GM12878 (cell line): ENCODE results near the gene RCL1. TPM values are rescaled to one million over a fixed set of nuclear protein-coding genes. Genes with fewer than 3 reads are reported as not detected.

Experiments
- ATAC-seq: fragments of 200-7000 bp; cut with Tn5 transposase; 3 replicates; pipeline ENCODE4 v1.9.1; 2020; ENCODE audit warnings: mild to moderate bottlenecking, moderate library complexity
- BruUV-seq: library from RNA; stranded (reverse); fragments of 400-500 nt; replicated peaks from 2 replicates; lab custom pipeline; 2021; lab: Mats Ljungman, UMichigan
- CTCF ChIA-PET: fragments of 300-600 bp; sonication (Branson Sonifier 250); formaldehyde crosslinking; extraction: SDS; loops from one replicate; lab custom pipeline; 2021; ENCODE audit warnings: inconsistent platforms; lab: Yijun Ruan, JAX
- POLR2A ChIA-PET: fragments of 350-600 bp; formaldehyde crosslinking; extraction: SDS; loops from one replicate; lab custom pipeline; 2021; ENCODE audit warnings: inconsistent platforms; lab: Charles Lee
- RAD21 ChIA-PET: fragments of 300-600 bp; sonication (Branson Sonifier 250); formaldehyde crosslinking; loops from one replicate; lab custom pipeline; 2023; ENCODE audit warnings: antibody characterized with exemption; ENCODE audit not compliant: unreplicated experiment; lab: Charles Lee
- SMC1A ChIA-PET: fragments of 300-600 bp; sonication (Branson Sonifier 250); formaldehyde crosslinking; loops from one replicate; lab custom pipeline; 2023; ENCODE audit not compliant: unreplicated experiment, uncharacterized antibody; lab: Charles Lee
- DNase-seq: peaks from one replicate; pipeline ENCODE4 v3.0.0-alpha.2; 2011; ENCODE audit warnings: low read depth, low spot score
- FAIRE-seq: peaks from 3 replicates; lab custom pipeline; 2011; peaks lifted over from hg19 to GRCh38; lab: Jason Lieb, UNC
- H2AFZ ChIP-seq: 2 replicates; pipeline ENCODE4 v1.6.0; 2011; ENCODE audit warnings: low read depth, low read length, control low read depth; ENCODE audit not compliant: control insufficient read depth
- H3K27ac ChIP-seq: 2 replicates; pipeline ENCODE4 v1.5.1; 2011; ENCODE audit warnings: control low read depth; ENCODE audit not compliant: control insufficient read depth, insufficient read depth
- H3K27me3 ChIP-seq, 2 experiments: replicated peaks in 1 of 2; 2 replicates each; pipeline versions ENCODE4 v1.6.0 to v1.6.1; 2011; ENCODE audit warnings: low read length in 1 of 2; ENCODE audit not compliant: control insufficient read depth in 2 of 2, insufficient read depth in 2 of 2
- H3K36me3 ChIP-seq, 2 experiments: 2 replicates each; pipeline ENCODE4 v1.5.1; 2011; ENCODE audit warnings: low read length in 1 of 2; ENCODE audit not compliant: control insufficient read depth in 2 of 2, insufficient read depth in 2 of 2
- H3K4me1 ChIP-seq: 2 replicates; pipeline ENCODE4 v1.6.1; 2011; ENCODE audit warnings: mild to moderate bottlenecking, low read length, moderate library complexity, mixed read lengths; ENCODE audit not compliant: control insufficient read depth, insufficient read depth
- H3K4me2 ChIP-seq: 2 replicates; pipeline ENCODE4 v1.6.0; 2011; ENCODE audit warnings: control low read depth; ENCODE audit not compliant: control insufficient read depth, insufficient read depth
- H3K4me3 ChIP-seq: fragments of 200-600 bp; sonication (generic); 2 replicates; pipeline ENCODE4 v1.5.1; 2016
- H3K79me2 ChIP-seq: 2 replicates; pipeline ENCODE4 v1.6.0; 2011; ENCODE audit warnings: low read length; ENCODE audit not compliant: control insufficient read depth, insufficient read depth
- H3K9ac ChIP-seq: 2 replicates; pipeline ENCODE4 v1.8.0; 2011; ENCODE audit warnings: low read length, control low read depth, mixed read lengths; ENCODE audit not compliant: control insufficient read depth, insufficient read depth
- H3K9me3 ChIP-seq: replicated peaks from 3 replicates; pipeline ENCODE4 v1.5.1; 2011; ENCODE audit warnings: mild to moderate bottlenecking, low read length; ENCODE audit not compliant: control insufficient read depth, insufficient read depth
- H4K20me1 ChIP-seq: 2 replicates; pipeline ENCODE4 v1.6.0; 2011; ENCODE audit not compliant: control insufficient read depth, insufficient read depth
- ASH2L ChIP-seq: fragments of 300-600, 200-600 bp; sonication (generic); IDR thresholded peaks from 2 replicates; pipeline ENCODE4 v1.6.1; 2017; ENCODE audit warnings: low read depth, mild to moderate bottlenecking, borderline replicate concordance
- CREB1 ChIP-seq: IDR thresholded peaks from 2 replicates; pipeline ENCODE4 v1.6.1; 2012; ENCODE audit warnings: low read depth, mild to moderate bottlenecking, inconsistent platforms
- E2F4 ChIP-seq: IDR thresholded peaks from 2 replicates; pipeline ENCODE4 v1.6.1; 2012; ENCODE audit warnings: low read depth, low read length, improper control_type of control experiment
- ESRRA ChIP-seq: IDR thresholded peaks from 2 replicates; pipeline ENCODE4 v1.6.1; 2012; ENCODE audit warnings: mild to moderate bottlenecking, low read length, improper control_type of control experiment
- FOXK2 ChIP-seq: fragments of 450-650 bp; IDR thresholded peaks from 2 replicates; pipeline ENCODE4 v1.6.1; 2017; ENCODE audit warnings: mild to moderate bottlenecking, moderate library complexity
- GABPA ChIP-seq: IDR thresholded peaks from 2 replicates; pipeline ENCODE4 v1.6.1; 2014; ENCODE audit warnings: antibody characterized with exemption, low read depth, mild to moderate bottlenecking, inconsistent platforms
- HCFC1 ChIP-seq: fragments of 150-350 bp; IDR thresholded peaks from 2 replicates; pipeline ENCODE4 v1.6.1; 2014; ENCODE audit warnings: low read length
- RCOR1 ChIP-seq: conservative IDR thresholded peaks from 2 replicates; pipeline ENCODE4 v1.6.1; 2012; ENCODE audit warnings: low read depth, low read length, improper control_type of control experiment
- SMAD1 ChIP-seq: fragments of 450-650 bp; IDR thresholded peaks from 2 replicates; pipeline ENCODE4 v1.6.1; 2018; ENCODE audit warnings: mild to moderate bottlenecking, low read depth; ENCODE audit not compliant: partially characterized antibody
- SRF ChIP-seq, 2 experiments: IDR thresholded peaks; 2 replicates each; pipeline ENCODE4 v1.6.1; 2011; ENCODE audit warnings: low read depth in 2 of 2, low read length in 2 of 2, mild to moderate bottlenecking in 1 of 2, moderate library complexity in 1 of 2
- ZBTB11 ChIP-seq: fragments of 450-650 bp; formaldehyde crosslinking; IDR thresholded peaks from 2 replicates; pipeline ENCODE4 v1.5.0; 2022; ENCODE audit warnings: mild to moderate bottlenecking, missing genetic modification characterization
- ZNF207 ChIP-seq: fragments of 450-650 bp; IDR thresholded peaks from 2 replicates; pipeline ENCODE4 v1.6.1; 2014; ENCODE audit warnings: antibody characterized with exemption, mild to moderate bottlenecking, borderline replicate concordance
- WGBS: methylation state at CpG from one replicate; pipeline ENCODE4 v1.1.6; 2016; ENCODE audit warnings: low lambda C conversion rate; ENCODE audit not compliant: insufficient replicate concordance, insufficient coverage; ENCODE audit errors: missing lambda C conversion rate; 5-methylcytosine and 5-hydroxymethylcytosine counted together
- in situ Hi-C: fragments of 300-500 bp; cut with MboI; formaldehyde crosslinking; loops from 9 replicates; pipeline ENCODE4 v1.14.3; 2018; ENCODE audit warnings: mixed read lengths
- intact Hi-C: fragments of 100-400 bp; cut with micrococcal nuclease; formaldehyde crosslinking; loops from one replicate; pipeline ENCODE4 v1.14.2; 2022; ENCODE audit not compliant: unreplicated experiment
- polyA plus RNA-seq, 11 experiments: library from polyadenylated mRNA; depleted of rRNA in 4 of 11; unstranded in 6 of 11; stranded (reverse) in 5 of 11; fragments of >200 nt; fragmentation: Nextera tagmentation in 4 of 11; fragmentation: Illumina TruSeq in 1 of 11; extraction: Ambion mirVana in 4 of 11; extraction: Trizol in 1 of 11; gene quantifications; 1 replicate in 1 of 11; 2 replicates in 10 of 11; pipeline versions ENCODE4 v1.2.1 to v1.2.3, GENCODE V29; 2011 to 2016; ENCODE audit warnings: inconsistent platforms in 2 of 11, missing spikeins in 2 of 11, low read depth in 1 of 11
- total RNA-seq, 4 experiments: library from RNA; depleted of rRNA in 3 of 4; stranded (reverse); fragments of >200 nt in 3 of 4; fragmentation: Illumina TruSeq in 1 of 4; extraction: Trizol in 1 of 4; gene quantifications; 2 replicates each; pipeline versions ENCODE4 v1.2.1 to v1.2.3, GENCODE V29; 2013 to 2021

RCL1 gene
- total and polyA plus RNA-seq, 10 of the 15 experiments (the other 5 are each of a cell fraction or from before 2014, with no cell fraction given): 21.1 to 46.8 (median 30.5) TPM

GRCh38 chr9:4860383-4860782 is 67.6 kb downstream of the RCL1 start (continued):
- TF ChIP-seq ZBTB11 (CRISPR knock-in tag) (no peak), HCFC1 (no peak), FOXK2 (no peak), RCOR1 (no peak), CREB1 (no peak)

- CTCF ChIA-PET: interaction anchor here (0.7 to 1.2 kb wide), 4 partner anchors 9 to 127 kb away, joined by 3 to 4 read pairs (median 3); no protein-coding TSS in a partner anchor
- POLR2A ChIA-PET: no interaction called here
- Histone ChIP-seq H3K27ac (no peak overlapping the region), H3K27me3 (no peaks in the 10 kb centered on the region), H3K36me3 (peaks cover 7 to 20% of the 10 kb centered on the region in 2 experiments; a peak in 3 of 4 replicates), H3K4me1 (no peaks in the 10 kb centered on the region), H3K9ac (no peak overlapping the region), H4K20me1 (no peaks in the 10 kb centered on the region), H3K9me3 (no peaks in the 10 kb centered on the region), H3K4me2 (no peak overlapping the region), H2AFZ (no peak overlapping the region), H3K4me3 (no peak overlapping the region), H3K79me2 (no peaks in the 10 kb centered on the region)
- RAD21 ChIA-PET: interaction anchor here (1.5 kb wide), 1 partner anchor 65 kb away, joined by 3 read pairs; no protein-coding TSS in a partner anchor
- BruUV-seq: no TSS peak
- no peak for FAIRE-seq
- intact Hi-C loops: no loop called here
- SMC1A ChIA-PET: interaction anchor here (1.1 to 1.9 kb wide), 2 partner anchors 10 to 11 kb away, joined by 3 to 10 read pairs; no protein-coding TSS in a partner anchor
- in situ Hi-C loops: no loop called here
- 100% methylated on average over 2 of the region's 2 CpGs for WGBS
- TF ChIP-seq ASH2L: no peak
- no peak for TF ChIP-seq ZNF207
- no peak for TF ChIP-seq ESRRA
- no peak for TF ChIP-seq GABPA
- TF ChIP-seq E2F4: no peak
- no peak for TF ChIP-seq SMAD1
- no peak for TF ChIP-seq SRF (IDR thresholded peaks at IDR 0.05; ENCODE audit: low read depth in 2 of 2, low read length in 2 of 2)
- ATAC-seq: no peak
- no peak for DNase-seq
Measured at GRCh38 chr9:4861145-4861544, 68.4 kb downstream of the RCL1 start.
